ENCODE data around the gene SLC2A1.

DNA sequence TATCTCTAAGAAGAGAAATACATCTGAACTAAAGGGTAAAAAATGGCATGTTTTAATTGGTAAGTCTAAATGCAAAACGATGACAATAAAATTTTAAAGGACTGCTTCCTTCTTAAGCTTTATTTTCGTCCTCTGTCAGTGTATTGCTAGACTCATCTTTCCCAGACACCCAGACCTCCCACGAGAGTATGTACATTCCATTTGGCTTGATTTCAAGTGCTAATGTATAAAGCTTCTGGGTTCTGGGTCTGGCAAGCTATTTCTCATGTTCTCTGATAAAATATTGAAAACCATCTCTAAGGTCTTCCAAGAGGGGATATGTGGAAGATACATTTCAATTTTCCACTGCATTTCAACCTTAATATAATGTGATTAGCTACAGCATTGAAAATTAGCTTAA, 24.6 kb upstream of the SLC2A1 start:
- no peak for TF ChIP-seq ZNF24 (tag by site-specific recombination; IDR thresholded peaks at IDR 0.05)
- TF ChIP-seq, protein P1, sequence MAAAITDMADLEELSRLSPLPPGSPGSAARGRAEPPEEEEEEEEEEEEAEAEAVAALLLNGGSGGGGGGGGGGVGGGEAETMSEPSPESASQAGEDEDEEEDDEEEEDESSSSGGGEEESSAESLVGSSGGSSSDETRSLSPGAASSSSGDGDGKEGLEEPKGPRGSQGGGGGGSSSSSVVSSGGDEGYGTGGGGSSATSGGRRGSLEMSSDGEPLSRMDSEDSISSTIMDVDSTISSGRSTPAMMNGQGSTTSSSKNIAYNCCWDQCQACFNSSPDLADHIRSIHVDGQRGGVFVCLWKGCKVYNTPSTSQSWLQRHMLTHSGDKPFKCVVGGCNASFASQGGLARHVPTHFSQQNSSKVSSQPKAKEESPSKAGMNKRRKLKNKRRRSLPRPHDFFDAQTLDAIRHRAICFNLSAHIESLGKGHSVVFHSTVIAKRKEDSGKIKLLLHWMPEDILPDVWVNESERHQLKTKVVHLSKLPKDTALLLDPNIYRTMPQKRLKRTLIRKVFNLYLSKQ (tag by site-specific recombination; IDR thresholded peaks at IDR 0.05; ENCODE audit: borderline replicate concordance): no peak
- no peak for TF ChIP-seq ZNF114 (tag by site-specific recombination; IDR thresholded peaks at IDR 0.05)
- no peak for TF ChIP-seq CTCF (tag by site-specific recombination; IDR thresholded peaks at IDR 0.05)
- no peak for TF ChIP-seq ZNF274 (IDR thresholded peaks at IDR 0.05; ENCODE audit: low read length)
- no peak for TF ChIP-seq ZNF274 (tag by site-specific recombination; IDR thresholded peaks at IDR 0.05; ENCODE audit: borderline replicate concordance)
- TF ChIP-seq ELK4 (IDR thresholded peaks at IDR 0.05; ENCODE audit: borderline replicate concordance, low read depth, low read length): no peak
- no peak for TF ChIP-seq ZEB2 (tag by site-specific recombination; IDR thresholded peaks at IDR 0.05)
